ENCODE results near the gene STK32C.

The STK32C gene

GRCh38 chr10:132158823-132159222 is 148.9 kb downstream of the STK32C start:
- DNase-seq (ENCODE audit: low read depth in 1 of 2, low spot score in 1 of 2), result no peak

DNA sequence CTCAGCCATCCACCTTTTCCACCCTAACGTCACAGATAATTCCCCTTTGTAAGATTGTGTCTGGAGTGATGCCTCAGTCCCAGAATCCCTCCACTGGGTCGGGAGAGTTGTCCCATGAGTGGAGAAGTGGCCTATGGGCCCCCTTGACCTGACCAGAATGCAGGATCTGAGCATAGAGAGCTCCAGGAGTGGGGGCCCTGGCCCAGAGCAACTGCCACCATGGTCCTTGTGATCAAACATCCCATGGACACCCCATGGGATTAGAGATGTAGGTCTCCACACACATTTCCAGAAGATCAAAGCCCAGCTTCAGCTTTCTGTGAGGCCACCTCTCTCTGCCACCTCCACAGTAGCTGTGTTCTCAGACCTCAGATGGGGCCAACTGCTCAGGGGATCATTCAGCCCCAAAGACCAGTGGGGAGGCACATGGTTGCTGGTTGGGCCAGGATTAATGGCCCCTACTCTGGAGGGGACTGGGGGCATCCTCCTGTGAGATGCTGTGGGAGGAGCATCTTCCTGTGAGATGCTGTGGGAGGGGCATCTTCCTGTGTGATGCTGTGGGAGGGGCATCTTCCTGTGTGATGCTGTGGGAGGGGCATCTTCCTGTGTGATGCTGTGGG is 149.5 kb downstream of the STK32C start:
- DNase-seq (ENCODE audit: low read depth in 1 of 2, low spot score in 1 of 2), result no peak

All from activated CD4-positive, alpha-beta T cell treated with anti-CD3 and anti-CD28 coated beads, Interleukin-2, amount 50 U/mL, for 24 hours (primary cell).